ENCODE measurements around the gene OR10AD1. TPM values are rescaled to one million over a fixed set of nuclear protein-coding genes. Genes with fewer than 3 reads are reported as not detected.

Gene OR10AD1
- total and polyA plus RNA-seq, 9 of the 15 experiments (the other 6 are each of a cell fraction or from before 2014, with no cell fraction given), result not detected

DNA sequence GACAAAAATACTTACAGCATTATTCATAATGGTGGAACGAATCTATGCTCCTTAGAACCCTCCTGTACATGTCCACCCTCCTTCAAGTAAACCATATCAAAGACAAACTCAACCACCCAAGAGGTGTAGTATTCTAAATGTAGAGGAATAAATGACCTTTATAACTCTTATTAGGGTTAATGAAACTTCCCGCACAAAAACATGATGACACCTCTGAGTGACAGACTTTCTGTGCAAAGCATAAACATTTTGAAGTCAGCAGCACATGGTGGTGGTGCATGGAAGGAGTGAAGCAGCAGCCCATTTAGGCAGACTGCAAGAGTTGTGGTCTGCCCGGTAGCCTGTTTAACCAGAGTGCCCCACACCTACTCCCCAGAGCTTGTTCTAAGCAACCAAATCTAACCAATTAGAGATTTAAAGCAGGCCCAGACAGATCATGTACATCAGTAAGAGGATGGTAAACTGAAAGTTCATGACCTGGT lies 45.2 kb downstream of the OR10AD1 start (continued):
- TF ChIP-seq BCL6 (CRISPR knock-in tag; IDR thresholded peaks at IDR 0.05), result no peak
- no peak for TF ChIP-seq PTTG1 (tag; IDR thresholded peaks at IDR 0.05; ENCODE audit: low read depth)
- TF ChIP-seq HLTF (IDR thresholded peaks at IDR 0.05), result no peak
- TF ChIP-seq HSF4 (CRISPR knock-in tag; IDR thresholded peaks at IDR 0.05; ENCODE audit: borderline replicate concordance), result no peak
- no peak for TF ChIP-seq ZFP36 (IDR thresholded peaks at IDR 0.05; ENCODE audit: low read depth, low read length, partially characterized antibody)
- TF ChIP-seq, protein P1, sequence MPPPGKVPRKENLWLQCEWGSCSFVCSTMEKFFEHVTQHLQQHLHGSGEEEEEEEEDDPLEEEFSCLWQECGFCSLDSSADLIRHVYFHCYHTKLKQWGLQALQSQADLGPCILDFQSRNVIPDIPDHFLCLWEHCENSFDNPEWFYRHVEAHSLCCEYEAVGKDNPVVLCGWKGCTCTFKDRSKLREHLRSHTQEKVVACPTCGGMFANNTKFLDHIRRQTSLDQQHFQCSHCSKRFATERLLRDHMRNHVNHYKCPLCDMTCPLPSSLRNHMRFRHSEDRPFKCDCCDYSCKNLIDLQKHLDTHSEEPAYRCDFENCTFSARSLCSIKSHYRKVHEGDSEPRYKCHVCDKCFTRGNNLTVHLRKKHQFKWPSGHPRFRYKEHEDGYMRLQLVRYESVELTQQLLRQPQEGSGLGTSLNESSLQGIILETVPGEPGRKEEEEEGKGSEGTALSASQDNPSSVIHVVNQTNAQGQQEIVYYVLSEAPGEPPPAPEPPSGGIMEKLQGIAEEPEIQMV (tag; conservative IDR thresholded peaks at IDR 0.05; ENCODE audit: low read depth), result no peak

DNA sequence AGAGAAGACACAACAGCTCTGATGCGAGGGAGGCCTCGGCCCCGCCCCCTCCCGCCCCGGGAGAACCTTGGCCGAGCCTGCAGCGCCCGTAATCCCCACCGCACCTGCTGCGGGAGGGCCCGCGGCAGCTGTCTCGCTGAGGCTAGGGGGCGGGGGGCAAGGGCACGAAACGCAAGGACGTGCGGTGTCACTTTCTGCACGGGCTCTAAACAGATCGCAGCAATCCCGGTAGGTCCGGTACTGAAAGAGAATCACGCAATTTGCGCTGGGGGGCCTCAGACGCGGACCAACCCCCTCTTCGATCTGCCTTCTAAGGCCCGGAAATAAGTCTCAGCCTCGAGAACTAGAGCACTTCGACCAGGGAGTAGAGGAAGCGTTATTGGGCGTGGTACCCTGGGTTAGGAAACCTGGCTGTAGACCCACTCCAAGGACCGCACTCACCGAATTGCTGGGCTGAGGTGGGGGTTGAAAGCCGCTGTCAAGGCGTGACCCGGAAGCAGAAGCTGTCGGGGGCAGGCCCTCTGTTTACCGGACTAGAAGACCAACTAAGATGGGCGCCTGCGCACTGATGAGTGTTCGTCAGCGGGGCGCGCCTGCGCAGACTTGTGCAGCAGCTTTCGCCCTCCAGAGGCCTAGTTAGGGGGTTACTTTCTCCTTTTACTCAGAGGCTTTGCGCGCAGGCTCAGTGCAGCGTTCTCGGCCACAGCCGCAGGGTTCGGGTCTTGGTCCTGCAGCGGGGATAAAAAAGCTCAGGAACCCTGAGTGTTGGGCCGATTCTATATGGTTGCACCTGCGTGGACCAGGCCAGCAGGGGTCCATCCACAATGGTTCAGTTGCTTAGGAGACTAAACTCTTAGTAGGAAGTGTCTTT lies 45.8 kb downstream of the OR10AD1 start, which contains the start of gene ASB8:
Gene ASB8, minus strand, starts transcription at position 498 of the 871 bp plus-strand sequence. CDS start 4,019 bp downstream, outside the sequence.
- H3K79me2 ChIP-seq (ENCODE audit: control insufficient read depth, insufficient read depth, low read length), result peaks cover 13% of the 10 kb centered on the region; the same call in 2 of the 3 replicates
- peak; percentile 97 for FAIRE-seq
- intact Hi-C loops (cut with micrococcal nuclease), result loop anchor here (1.0 kb wide), 1 partner anchor 51 kb away; the partner anchor contains the start of gene SENP1
- H3K4me2 ChIP-seq (ENCODE audit: insufficient read depth, low read length), result peak within 1 kb of the TSS; percentile 98
- H3K27me3 ChIP-seq (ENCODE audit: control insufficient read depth in 2 of 2, insufficient read depth in 2 of 2, low read length in 2 of 2), result no peaks in the 10 kb centered on the region
- ATAC-seq, result peak; percentile 95
- no peaks in the 10 kb centered on the region for H4K20me1 ChIP-seq (replicated peaks; ENCODE audit: control insufficient read depth, insufficient read depth, low read length)
- under 1% methylated on average over 42 of the region's 56 CpGs for WGBS (ENCODE audit: insufficient coverage, low coverage, missing lambda C conversion rate)
- in situ Hi-C loops (cut with MboI), result no loop called here
- peak within 1 kb of the TSS; percentile 80 for H3K27ac ChIP-seq (ENCODE audit: extremely low read depth, low read depth, low read length)
- DNase-seq (ENCODE audit: extremely low read depth in 1 of 4, low spot score in 3 of 4), result peak; percentile 97 to 99 (median 98)
- H3K4me1 ChIP-seq (replicated peaks in 1 of 2; ENCODE audit: control insufficient read depth in 2 of 2, insufficient read depth in 2 of 2, low read length in 2 of 2), result peaks cover 4 to 15% of the 10 kb centered on the region in 2 experiments
- H3K4me3 ChIP-seq, result peak within 1 kb of the TSS; percentile 72
- BruUV-seq (replicated peaks), result TSS peak; percentile 64
- no peaks in the 10 kb centered on the region for H3K9me3 ChIP-seq (replicated peaks; ENCODE audit: control insufficient read depth, insufficient read depth, low read depth, low read length)
- H3K36me3 ChIP-seq (ENCODE audit: control insufficient read depth, insufficient read depth, low read length), result peaks cover 9% of the 10 kb centered on the region; the same call in 2 of the 3 replicates
- H3K9me1 ChIP-seq (ENCODE audit: control insufficient read depth, insufficient read depth, low read length), result no peaks in the 10 kb centered on the region
- CTCF ChIA-PET (ENCODE audit: low intra/inter-chr PET ratio), result interaction anchor here (0.6 kb wide), 2 partner anchors 73 to 400 kb away, joined by 3 to 4 read pairs; no protein-coding TSS in a partner anchor
- peak within 1 kb of the TSS; percentile 76 to 92 for H3K9ac ChIP-seq (ENCODE audit: insufficient read depth in 1 of 2, low read depth in 2 of 2, low read length in 2 of 2)
- POLR2A ChIA-PET, result interaction anchor here (0.6 to 3.4 kb wide), 12 partner anchors 9 to 252 kb away, joined by 3 to 15 read pairs (median 4); no protein-coding TSS in a partner anchor
- peak within 1 kb of the TSS; percentile 99 for H2AFZ ChIP-seq (ENCODE audit: low read depth, low read length)
- TF ChIP-seq TRIM24 (IDR thresholded peaks at IDR 0.05) (peak in 1 of 2 experiments; percentile 20; a peak in 1 of 4 replicates), FIP1L1 (IDR thresholded peaks at IDR 0.05; ENCODE audit: low read depth, low read length, poor library complexity, severe bottlenecking) (no peak), POLR3A (IDR thresholded peaks at IDR 0.05; ENCODE audit: borderline replicate concordance, extremely low read depth, insufficient read depth, insufficient read length) (no peak), OTX1 (CRISPR knock-in tag; IDR thresholded peaks at IDR 0.05) (no peak), ZNF354B (CRISPR knock-in tag; IDR thresholded peaks at IDR 0.05) (no peak), MAFF (IDR thresholded peaks at IDR 0.05; ENCODE audit: low read length) (no peak), NFYB (IDR thresholded peaks at IDR 0.05; ENCODE audit: extremely low read depth, insufficient read length) (no peak), ADNP (tag; IDR thresholded peaks at IDR 0.05) (no peak), NFXL1 (CRISPR knock-in tag; IDR thresholded peaks at IDR 0.05) (no peak), CBX8 (IDR thresholded peaks at IDR 0.05; ENCODE audit: borderline replicate concordance, extremely low read depth, low read depth, low read length, poor library complexity, severe bottlenecking) (no peak), RFX7 (CRISPR knock-in tag; IDR thresholded peaks at IDR 0.05) (no peak), SRSF3 (IDR thresholded peaks at IDR 0.05; ENCODE audit: insufficient read depth, low read length) (no peak)

All from K562 (cell line).